GM10248 (cell line): ENCODE results near the gene OPN4.

Source experiments
- CTCF ChIA-PET: fragments of 300-600 bp; sonication (Branson Sonifier 250); formaldehyde crosslinking; extraction: SDS; loops from one replicate; lab custom pipeline; 2021; ENCODE audit warnings: antibody characterized with exemption; lab: Yijun Ruan, JAX
- POLR2A ChIA-PET: fragments of 350-650 bp; sonication (Branson Sonifier 250); formaldehyde crosslinking; extraction: SDS; loops from one replicate; lab custom pipeline; 2020; ENCODE audit warnings: antibody characterized with exemption; lab: Yijun Ruan, JAX
- DNase-seq: peaks from one replicate; pipeline ENCODE4 v3.0.0; 2012; ENCODE audit errors: extremely low spot score
- TF ChIP-seq, protein P1 (sequence below): IDR thresholded peaks from 2 replicates; pipeline ENCODE4 v1.5.1; 2012; ENCODE audit warnings: mild to moderate bottlenecking, low read depth; ENCODE audit errors: extremely low read depth, missing control alignments, control extremely low read depth

OPN4 gene

GRCh38 chr10:86651631-86652331 is 2.6 kb upstream of the OPN4 start:
- CTCF ChIA-PET: interaction anchor here (1.5 kb wide), 1 partner anchor 10 kb away, joined by 3 read pairs; no protein-coding TSS in a partner anchor
- no peak for DNase-seq
- POLR2A ChIA-PET: interaction anchor here (0.6 kb wide), 1 partner anchor 56 kb away, joined by 3 read pairs; no protein-coding TSS in a partner anchor

GRCh38 chr10:86652361-86653202 is 1.8 kb upstream of the OPN4 start:
- ChIA-PET CTCF (interaction anchor here (1.5 to 2.1 kb wide), 2 partner anchors 8 to 11 kb away, joined by 3 to 5 read pairs; no protein-coding TSS in a partner anchor), POLR2A (interaction anchor here (0.6 kb wide), 1 partner anchor 57 kb away, joined by 3 read pairs; no protein-coding TSS in a partner anchor)
- TF ChIP-seq, protein P1, sequence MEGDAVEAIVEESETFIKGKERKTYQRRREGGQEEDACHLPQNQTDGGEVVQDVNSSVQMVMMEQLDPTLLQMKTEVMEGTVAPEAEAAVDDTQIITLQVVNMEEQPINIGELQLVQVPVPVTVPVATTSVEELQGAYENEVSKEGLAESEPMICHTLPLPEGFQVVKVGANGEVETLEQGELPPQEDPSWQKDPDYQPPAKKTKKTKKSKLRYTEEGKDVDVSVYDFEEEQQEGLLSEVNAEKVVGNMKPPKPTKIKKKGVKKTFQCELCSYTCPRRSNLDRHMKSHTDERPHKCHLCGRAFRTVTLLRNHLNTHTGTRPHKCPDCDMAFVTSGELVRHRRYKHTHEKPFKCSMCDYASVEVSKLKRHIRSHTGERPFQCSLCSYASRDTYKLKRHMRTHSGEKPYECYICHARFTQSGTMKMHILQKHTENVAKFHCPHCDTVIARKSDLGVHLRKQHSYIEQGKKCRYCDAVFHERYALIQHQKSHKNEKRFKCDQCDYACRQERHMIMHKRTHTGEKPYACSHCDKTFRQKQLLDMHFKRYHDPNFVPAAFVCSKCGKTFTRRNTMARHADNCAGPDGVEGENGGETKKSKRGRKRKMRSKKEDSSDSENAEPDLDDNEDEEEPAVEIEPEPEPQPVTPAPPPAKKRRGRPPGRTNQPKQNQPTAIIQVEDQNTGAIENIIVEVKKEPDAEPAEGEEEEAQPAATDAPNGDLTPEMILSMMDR: no peak
- no peak for DNase-seq

More at GRCh38 chr10:86651631-86652331, 2.6 kb upstream of the OPN4 start:
- TF ChIP-seq, protein P1: no peak

DNA sequence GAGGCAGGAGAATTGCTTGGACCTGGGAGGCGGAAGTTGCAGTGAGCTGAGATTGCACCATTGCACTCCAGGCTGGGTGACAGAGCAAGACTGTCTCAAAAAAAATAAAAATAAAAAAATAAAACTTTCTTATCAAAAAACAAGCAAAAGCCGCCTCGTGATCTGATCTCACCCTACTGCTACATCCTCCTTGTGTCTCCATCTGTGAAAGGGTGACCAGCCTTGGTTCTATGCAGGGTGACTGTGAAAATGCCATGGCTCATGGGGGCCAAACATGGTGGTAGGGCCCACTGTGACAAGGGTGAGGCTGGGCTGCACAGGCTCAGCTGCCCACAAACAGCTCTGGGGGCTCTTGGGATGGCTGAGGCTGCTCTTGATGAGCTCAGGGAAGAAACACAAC is 968 bp upstream of the OPN4 start:
- CTCF ChIA-PET: interaction anchor here (2.1 kb wide), 1 partner anchor 9 kb away, joined by 5 read pairs; no protein-coding TSS in a partner anchor
- no peak for DNase-seq
- TF ChIP-seq, protein P1: no peak
- POLR2A ChIA-PET: no interaction called here

DNA sequence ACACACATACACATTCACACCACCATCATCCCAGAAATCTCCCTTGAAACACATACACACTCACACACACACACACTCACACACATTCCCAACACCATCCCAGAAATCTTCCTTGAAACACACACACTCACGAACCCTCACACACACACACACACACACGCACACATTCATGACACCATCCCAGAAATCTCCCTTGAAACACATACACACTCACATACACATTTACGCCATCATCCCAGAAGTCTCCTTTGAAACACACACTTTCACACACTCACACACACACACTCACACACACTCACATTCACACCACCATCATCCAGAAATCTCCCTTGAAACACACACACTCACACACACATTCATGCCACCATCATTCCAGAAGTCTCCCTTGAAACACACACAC is 360 bp upstream of the OPN4 start:
- TF ChIP-seq, protein P1: no peak
- ChIA-PET CTCF (interaction anchor here (2.1 kb wide), 1 partner anchor 9 kb away, joined by 5 read pairs; no protein-coding TSS in a partner anchor), POLR2A (no interaction called here)
- DNase-seq: no peak

- DNase-seq: no peak
- TF ChIP-seq, protein P1: no peak
- ChIA-PET POLR2A (no interaction called here), CTCF (interaction anchor here (1.4 kb wide), 1 partner anchor 19 kb away, joined by 4 read pairs; no protein-coding TSS in a partner anchor)
These were observed 810 bp downstream of the OPN4 start for GRCh38 chr10:86655173-86655540.

DNA sequence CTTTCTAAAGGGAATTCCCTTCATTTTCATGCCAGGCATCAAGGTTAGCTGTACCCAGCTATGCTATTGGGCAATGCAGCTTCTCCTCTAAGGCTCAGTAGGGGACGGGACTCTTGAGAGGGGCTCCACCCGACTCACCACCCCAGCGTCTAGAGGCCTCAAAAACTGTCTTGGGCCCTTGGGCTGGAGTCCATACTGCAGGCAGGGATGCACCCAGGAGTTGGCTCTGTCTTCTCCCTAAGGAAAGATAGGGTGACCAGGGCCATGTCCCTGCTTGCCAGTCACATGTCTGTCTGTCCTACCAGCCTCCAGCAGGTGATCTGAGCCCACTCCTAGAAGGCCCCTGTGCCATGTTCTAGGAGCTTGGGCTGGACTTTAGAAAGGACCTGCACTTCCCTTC is 1.2 kb downstream of the OPN4 start:
- ChIA-PET CTCF (interaction anchor here (1.4 kb wide), 1 partner anchor 18 kb away, joined by 4 read pairs; no protein-coding TSS in a partner anchor), POLR2A (no interaction called here)
- no peak for DNase-seq
- TF ChIP-seq, protein P1: no peak
